Stimulated activated CD8-positive, alpha-beta memory T cell treated with anti-CD3 and anti-CD28 coated beads, Interleukin-15, amount 100 ng/mL, for 4 hours (primary cell): ENCODE results near the gene RALA.
A peak's percentile ranks its signal among the peaks of the same experiment; 100 is the strongest.
"Not testable (repeated sequence)": the region's sequence is repeated elsewhere in the genome, so short reads cannot be mapped to it uniquely, and the experiment has no call there.

Experiments
- DNase-seq, 2 donors: peaks; one replicate each; pipeline ENCODE4 v3.0.0-alpha.2; 2020; ENCODE audit warnings: low read depth in 2 of 2

The RALA gene

GRCh38 chr7:39727231-39728012 is 104.0 kb downstream of the RALA start:
- no peak for DNase-seq

- DNase-seq, result peak; percentile 94 to 98
These were observed 109.7 kb downstream of the RALA start for GRCh38 chr7:39732837-39733804.

GRCh38 chr7:39733881-39734632 is 110.7 kb downstream of the RALA start:
- DNase-seq, result no peak

- DNase-seq, result no peak
These were observed 111.2 kb downstream of the RALA start for GRCh38 chr7:39734633-39735004.

- no peak for DNase-seq
These were observed 112.5 kb downstream of the RALA start for GRCh38 chr7:39735903-39736302.

GRCh38 chr7:39741942-39742623 is 118.7 kb downstream of the RALA start:
- DNase-seq, result no peak

GRCh38 chr7:39744620-39745019 is 121.2 kb downstream of the RALA start:
- no peak for DNase-seq

GRCh38 chr7:39745320-39745719 is 121.9 kb downstream of the RALA start:
- no peak for DNase-seq

GRCh38 chr7:39746103-39746819 is 122.9 kb downstream of the RALA start:
- DNase-seq, result peak in 1 of 2 donors; percentile 35

- DNase-seq, result no peak
These were observed 125.8 kb downstream of the RALA start for GRCh38 chr7:39749177-39749576.

- DNase-seq, result no peak
These were observed 126.3 kb downstream of the RALA start for GRCh38 chr7:39749717-39750116.

- DNase-seq, result no peak
These were observed 127.1 kb downstream of the RALA start for GRCh38 chr7:39750253-39751077.

- not testable (repeated sequence) for DNase-seq
These were observed 129.9 kb downstream of the RALA start for GRCh38 chr7:39753237-39753636.

GRCh38 chr7:39753823-39754325 is 130.5 kb downstream of the RALA start:
- DNase-seq, result no peak

- DNase-seq, result no peak
These were observed 131.2 kb downstream of the RALA start for GRCh38 chr7:39754326-39755120.

- no peak for DNase-seq
These were observed 134.2 kb downstream of the RALA start for GRCh38 chr7:39757604-39758003.
